HepG2 (cell line): Measurements from ENCODE around the gene DLG5. TPM values are rescaled to one million over a fixed set of nuclear protein-coding genes. Genes with fewer than 3 reads are reported as not detected.

ENCODE experiments used
- ATAC-seq: fragments of 200-7000 bp; cut with Tn5 transposase; 3 replicates; pipeline ENCODE4 v1.9.1; 2020; ENCODE audit warnings: mild to moderate bottlenecking, moderate library complexity
- BruUV-seq: library from RNA; stranded (reverse); fragments of 400-500 nt; replicated peaks from 2 replicates; lab custom pipeline; 2021; lab: Mats Ljungman, UMichigan
- CTCF ChIA-PET: fragments of 300-600 bp; formaldehyde crosslinking; extraction: SDS; loops from one replicate; lab custom pipeline; 2021; ENCODE audit warnings: low total read pairs, inconsistent platforms, low intra/inter-chr PET ratio; lab: Yijun Ruan, JAX
- POLR2A ChIA-PET: fragments of 350-600 bp; sonication (Branson Sonifier 250); formaldehyde crosslinking; loops from one replicate; lab custom pipeline; 2020; ENCODE audit warnings: antibody characterized with exemption, inconsistent platforms; lab: Yijun Ruan, JAX
- DNase-seq: peaks from one replicate; pipeline ENCODE4 v3.0.0-alpha.2; 2015; ENCODE audit warnings: low spot score
- FAIRE-seq: peaks from 3 replicates; lab custom pipeline; 2011; peaks lifted over from hg19 to GRCh38; lab: Jason Lieb, UNC
- H2AFZ ChIP-seq: one replicate; pipeline ENCODE4 v1.6.1; 2011; ENCODE audit warnings: low read length, inconsistent platforms
- H3K27ac ChIP-seq: fragments of 300-600 bp; 3 replicates; pipeline ENCODE4 v1.8.0; 2011; ENCODE audit warnings: mixed run types, mild to moderate bottlenecking, mixed read lengths, low read length, inconsistent platforms; ENCODE audit not compliant: insufficient read depth; ENCODE audit errors: extremely low read length
- H3K27me3 ChIP-seq, 2 experiments: fragments of 200-600 bp in 1 of 2; 2 replicates in 1 of 2; 3 replicates in 1 of 2; pipeline versions ENCODE4 v1.6.0 to v1.8.0; 2011; ENCODE audit warnings: low read length in 2 of 2, mild to moderate bottlenecking in 2 of 2, moderate library complexity in 2 of 2, inconsistent platforms in 1 of 2; ENCODE audit not compliant: insufficient read depth in 2 of 2, control insufficient read depth in 1 of 2
- H3K36me3 ChIP-seq, 2 experiments: fragments of 200-600 bp in 1 of 2; replicated peaks in 1 of 2; 2 replicates in 1 of 2; 3 replicates in 1 of 2; pipeline versions ENCODE4 v1.5.1 to v1.8.0; 2011; ENCODE audit warnings: low read length in 2 of 2, inconsistent platforms in 1 of 2; ENCODE audit not compliant: insufficient read depth in 2 of 2, control insufficient read depth in 1 of 2
- H3K4me1 ChIP-seq: 2 replicates; pipeline ENCODE4 v1.5.1; 2012; ENCODE audit warnings: low read length, inconsistent platforms; ENCODE audit not compliant: insufficient read depth
- H3K4me2 ChIP-seq: 2 replicates; pipeline ENCODE4 v1.6.0; 2011; ENCODE audit warnings: low read depth, low read length, inconsistent platforms
- H3K4me3 ChIP-seq, 3 experiments: fragments of 200-600 bp in 1 of 3; sonication (generic), shearing (Covaris generic) in 1 of 3; replicated peaks in 1 of 3; 2 replicates each; pipeline ENCODE4 v1.5.1; 2011 to 2016; ENCODE audit warnings: low read length in 3 of 3, inconsistent platforms in 2 of 3, low read depth in 2 of 3, mild to moderate bottlenecking in 2 of 3, control low read depth in 1 of 3, mixed read lengths in 1 of 3; ENCODE audit not compliant: insufficient read depth in 1 of 3
- H3K79me2 ChIP-seq: one replicate; pipeline ENCODE4 v1.6.1; 2011; ENCODE audit warnings: low read length, inconsistent platforms; ENCODE audit not compliant: insufficient read depth
- H3K9ac ChIP-seq: 2 replicates; pipeline ENCODE4 v1.6.0; 2011; ENCODE audit warnings: mild to moderate bottlenecking, low read depth, low read length, inconsistent platforms; ENCODE audit not compliant: insufficient read depth
- H3K9me3 ChIP-seq: 2 replicates; pipeline ENCODE4 v1.5.1; 2012; ENCODE audit warnings: mild to moderate bottlenecking, low read length
- H4K20me1 ChIP-seq: 2 replicates; pipeline ENCODE4 v1.6.0; 2011; ENCODE audit warnings: inconsistent platforms, mild to moderate bottlenecking, low read length, moderate library complexity; ENCODE audit not compliant: insufficient read depth
- NFYC ChIP-seq: IDR thresholded peaks from 2 replicates; pipeline ENCODE4 v1.6.1; 2016; ENCODE audit warnings: missing genetic modification reagents, missing compliant biosample characterization
- SMAD9 ChIP-seq: sonication (generic); formaldehyde crosslinking; IDR thresholded peaks from 2 replicates; pipeline ENCODE4 v1.5.1; 2020; ENCODE audit warnings: mild to moderate bottlenecking, missing genetic modification reagents
- YEATS4 ChIP-seq: sonication (generic); formaldehyde crosslinking; IDR thresholded peaks from 2 replicates; pipeline ENCODE4 v1.4.0; 2020; ENCODE audit warnings: missing genetic modification reagents, borderline replicate concordance
- ZNF687 ChIP-seq: sonication (generic); formaldehyde crosslinking; IDR thresholded peaks from 2 replicates; pipeline ENCODE4 v1.5.1; 2020; ENCODE audit warnings: mild to moderate bottlenecking, missing genetic modification reagents, moderate library complexity
- WGBS: methylation state at CpG from one replicate; pipeline ENCODE4 v1.1.6; 2017; ENCODE audit warnings: low lambda C conversion rate; 5-methylcytosine and 5-hydroxymethylcytosine counted together
- in situ Hi-C: cut with HindIII; loops from 2 replicates; pipeline ENCODE4 v1.10.0; 2017; ENCODE audit warnings: low pct_unique_long_range_greater_than_20kb; ENCODE audit not compliant: extremely low pct_ligation_motif_present
- intact Hi-C: fragments of 100-400 bp; cut with micrococcal nuclease; formaldehyde crosslinking; loops from one replicate; pipeline ENCODE4 v1.10.0; 2022; ENCODE audit not compliant: unreplicated experiment
- polyA plus RNA-seq, 8 experiments: library from polyadenylated mRNA; depleted of rRNA in 3 of 8; stranded (reverse) in 7 of 8; unstranded in 1 of 8; fragments of >200 nt; fragmentation: Illumina TruSeq in 4 of 8; extraction: Trizol in 4 of 8; gene quantifications; 2 replicates each; pipeline versions ENCODE4 v1.2.1 to v1.2.3, GENCODE V29; 2011 to 2016; ENCODE audit warnings: low read depth in 4 of 8, missing spikeins in 1 of 8, mixed read lengths in 1 of 8; ENCODE audit not compliant: insufficient read depth in 1 of 8
- total RNA-seq, 5 experiments: library from RNA; depleted of rRNA; stranded (reverse); fragments of >200 nt; fragmentation: Illumina TruSeq; extraction: Trizol; gene quantifications; 2 replicates each; pipeline ENCODE4 v1.2.3, GENCODE V29; 2016; ENCODE audit warnings: low read depth in 1 of 5

The DLG5 gene
- total and polyA plus RNA-seq, 2 of the 13 experiments (the other 11 are each of a cell fraction or from before 2014, with no cell fraction given), result 15.5 to 18.2 TPM

DNA sequence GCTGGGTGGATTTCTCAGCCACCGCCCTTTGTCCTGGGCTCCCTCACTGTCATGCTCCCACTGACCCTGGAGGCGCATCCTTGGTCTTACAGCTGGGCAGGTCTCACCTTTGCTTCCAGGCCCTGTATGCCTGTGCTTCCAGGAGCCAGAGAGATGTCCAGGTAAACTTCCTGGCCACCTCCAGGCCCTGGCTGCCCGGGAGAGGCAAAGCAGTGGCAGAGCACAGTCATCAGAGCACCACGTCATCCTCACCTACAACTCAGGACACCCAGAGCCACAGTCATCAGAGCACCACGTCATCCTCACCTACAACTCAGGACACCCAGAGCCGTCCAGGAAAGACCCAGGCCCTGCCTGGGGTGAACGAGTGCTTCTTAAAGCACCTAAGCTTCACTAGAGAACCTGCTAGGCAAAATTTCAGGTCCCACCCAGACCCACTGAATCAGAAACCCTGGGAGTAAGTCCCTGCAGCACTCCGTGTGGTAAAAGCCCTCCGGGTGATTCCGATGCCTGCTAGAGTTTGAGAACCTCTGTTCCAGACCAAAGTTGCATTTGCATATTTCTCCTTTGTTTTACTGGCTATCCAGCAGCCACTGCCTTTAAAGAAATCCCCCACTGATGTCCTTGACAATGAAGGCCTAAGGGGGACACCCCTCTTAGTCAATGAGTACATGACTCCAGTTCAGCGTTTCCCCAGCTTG, 62.3 kb downstream of the DLG5 start:
- no peak overlapping the region for H3K4me2 ChIP-seq
- in situ Hi-C loops, result no loop called here
- FAIRE-seq, result no peak
- no peak for DNase-seq
- WGBS, result 85% methylated on average over 6 of the region's 11 CpGs
- H3K9ac ChIP-seq, result no peak overlapping the region
- no TSS peak for BruUV-seq
- H3K27ac ChIP-seq, result no peak overlapping the region
- no peaks in the 10 kb centered on the region for H3K27me3 ChIP-seq
- H2AFZ ChIP-seq, result no peak overlapping the region
- ChIA-PET CTCF (no interaction called here), POLR2A (no interaction called here)
- no peaks in the 10 kb centered on the region for H3K9me3 ChIP-seq
- H3K79me2 ChIP-seq, result no peaks in the 10 kb centered on the region
- no peak; the same call in 2 of the 3 replicates for ATAC-seq
- intact Hi-C loops, result no loop called here
- H3K36me3 ChIP-seq, result peaks cover 15 to 37% of the 10 kb centered on the region in 2 experiments; a peak in 4 of 5 replicates
- TF ChIP-seq SMAD9 (CRISPR knock-in tag) (no peak), NFYC (CRISPR knock-in tag) (no peak), YEATS4 (no peak), ZNF687 (peak; percentile 18; the same call in 1 of the 2 replicates)
- no peaks in the 10 kb centered on the region for H4K20me1 ChIP-seq
- H3K4me3 ChIP-seq, result no peak overlapping the region
- H3K4me1 ChIP-seq, result peaks cover 58% of the 10 kb centered on the region
